Measurements from ENCODE around the gene BEND7. TPM values are rescaled to one million over a fixed set of nuclear protein-coding genes. Genes with fewer than 3 reads are reported as not detected.
A peak's percentile ranks its signal among the peaks of the same experiment; 100 is the strongest.

The BEND7 gene
- total RNA-seq, 3 donors from 2014 or later = 9.9 to 19.3 (median 17.7) TPM

GRCh38 chr10:13528123-13528874 is 515 bp downstream of the BEND7 start:
- Histone ChIP-seq H3K4me3 (peak overlapping the region; percentile 56 to 94 (median 72)), H3K4me1 (no peaks in the 10 kb centered on the region), H3K36me3 (no peaks in the 10 kb centered on the region), H3K27ac (peak overlapping the region; percentile 75 to 84), H3K9me3 (no peaks in the 10 kb centered on the region), H3K27me3 (no peaks in the 10 kb centered on the region)
- TF ChIP-seq CTCF (IDR thresholded peaks at IDR 0.05) (no peak), POLR2AphosphoS5 (IDR thresholded peaks at IDR 0.05) (no peak), POLR2A (IDR thresholded peaks at IDR 0.05) (no peak)
- intact Hi-C loops (cut with DNase I; ENCODE audit: low total_unique reads) = no loop called here
- DNase-seq (ENCODE audit: low spot score in 2 of 2) = no peak

GRCh38 chr10:13527864-13528122 is 1.0 kb downstream of the BEND7 start:
- no peak for TF ChIP-seq CTCF (IDR thresholded peaks at IDR 0.05)
- TF ChIP-seq POLR2AphosphoS5 (IDR thresholded peaks at IDR 0.05) = no peak
- TF ChIP-seq POLR2A (IDR thresholded peaks at IDR 0.05) = no peak
- Histone ChIP-seq H3K4me3 (peak overlapping the region; percentile 56 to 94 (median 72)), H3K36me3 (no peaks in the 10 kb centered on the region), H3K27ac (peak overlapping the region; percentile 75 to 84), H3K9me3 (no peaks in the 10 kb centered on the region), H3K27me3 (no peaks in the 10 kb centered on the region), H3K4me1 (no peaks in the 10 kb centered on the region)
- intact Hi-C loops (cut with DNase I; ENCODE audit: low total_unique reads) = no loop called here
- DNase-seq (ENCODE audit: low spot score in 2 of 2) = no peak

GRCh38 chr10:13526948-13527863 is 1.6 kb downstream of the BEND7 start:
- intact Hi-C loops (cut with DNase I; ENCODE audit: low total_unique reads) = no loop called here
- H3K27ac ChIP-seq = peak overlapping the region in 1 of 2 donors; percentile 75

GRCh38 chr10:13525663-13526062 is 3.2 kb downstream of the BEND7 start:
- DNase-seq (ENCODE audit: low spot score in 2 of 2) = no peak
- Histone ChIP-seq H3K4me3 (no peak overlapping the region), H3K4me1 (no peaks in the 10 kb centered on the region), H3K27me3 (no peaks in the 10 kb centered on the region), H3K27ac (no peak overlapping the region), H3K9me3 (no peaks in the 10 kb centered on the region), H3K36me3 (no peaks in the 10 kb centered on the region)
- no peak for TF ChIP-seq POLR2AphosphoS5 (IDR thresholded peaks at IDR 0.05)
- no peak for TF ChIP-seq CTCF (IDR thresholded peaks at IDR 0.05)
- TF ChIP-seq POLR2A (IDR thresholded peaks at IDR 0.05) = no peak
- intact Hi-C loops (cut with DNase I; ENCODE audit: low total_unique reads) = no loop called here

More at GRCh38 chr10:13526948-13527863, 1.6 kb downstream of the BEND7 start:
- TF ChIP-seq CTCF (IDR thresholded peaks at IDR 0.05) = no peak
- TF ChIP-seq POLR2A (IDR thresholded peaks at IDR 0.05) = no peak
- TF ChIP-seq POLR2AphosphoS5 (IDR thresholded peaks at IDR 0.05) = no peak
- H3K4me3 ChIP-seq = peak overlapping the region; percentile 56 to 94 (median 72)
- no peaks in the 10 kb centered on the region for H3K27me3 ChIP-seq
- no peaks in the 10 kb centered on the region for H3K36me3 ChIP-seq
- no peak for DNase-seq (ENCODE audit: low spot score in 2 of 2)
- no peaks in the 10 kb centered on the region for H3K9me3 ChIP-seq
- H3K4me1 ChIP-seq = no peaks in the 10 kb centered on the region

- TF ChIP-seq POLR2A (IDR thresholded peaks at IDR 0.05) (no peak), CTCF (IDR thresholded peaks at IDR 0.05) (no peak), POLR2AphosphoS5 (IDR thresholded peaks at IDR 0.05) (no peak)
These were observed 7.8 kb downstream of the BEND7 start for GRCh38 chr10:13521026-13521425.

More at GRCh38 chr10:13521026-13521425, 7.8 kb downstream of the BEND7 start:
- Histone ChIP-seq H3K27ac (no peak overlapping the region), H3K9me3 (no peaks in the 10 kb centered on the region), H3K36me3 (no peaks in the 10 kb centered on the region), H3K27me3 (no peaks in the 10 kb centered on the region), H3K4me1 (no peaks in the 10 kb centered on the region), H3K4me3 (no peak overlapping the region)
- no peak for DNase-seq (ENCODE audit: low spot score in 2 of 2)
- intact Hi-C loops (cut with DNase I; ENCODE audit: low total_unique reads) = no loop called here
